Endothelial cell of umbilical vein (primary cell): ENCODE results near the gene IL34. TPM values are rescaled to one million over a fixed set of nuclear protein-coding genes. Genes with fewer than 3 reads are reported as not detected.
"Not testable (repeated sequence)": the region's sequence is repeated elsewhere in the genome, so short reads cannot be mapped to it uniquely, and the experiment has no call there.

Experiments used
- BruUV-seq: library from RNA; stranded (reverse); fragments of 400-500 nt; replicated peaks from 2 replicates; lab custom pipeline; 2021; lab: Mats Ljungman, UMichigan
- CTCF ChIA-PET: fragments of 300-600, 350-600 bp; sonication (Branson Sonifier 250); formaldehyde crosslinking; loops from one replicate; lab custom pipeline; 2021; ENCODE audit warnings: antibody characterized with exemption, inconsistent platforms; lab: Charles Lee
- POLR2A ChIA-PET: fragments of 300-600, 350-600 bp; sonication (Branson Sonifier 250); formaldehyde crosslinking; loops from one replicate; lab custom pipeline; 2021; ENCODE audit warnings: antibody characterized with exemption, inconsistent platforms; lab: Charles Lee
- DNase-seq: peaks from one replicate; pipeline ENCODE4 v3.0.0-alpha.2; 2011; ENCODE audit warnings: low read depth, low spot score
- FAIRE-seq: peaks from 2 replicates; lab custom pipeline; 2011; peaks lifted over from hg19 to GRCh38; lab: Jason Lieb, UNC
- H2AFZ ChIP-seq: 2 replicates; pipeline ENCODE4 v1.6.0; 2012; ENCODE audit warnings: low read depth, low read length, control low read depth, inconsistent platforms
- H3K27ac ChIP-seq: 2 replicates; pipeline ENCODE4 v1.5.1; 2011; ENCODE audit warnings: low read depth, mild to moderate bottlenecking, control low read depth, low read length, moderate library complexity; ENCODE audit not compliant: insufficient read depth
- H3K27me3 ChIP-seq, 2 experiments: 2 replicates each; pipeline versions ENCODE4 v1.6.0 to v1.6.1; 2011; ENCODE audit warnings: low read length in 2 of 2, mixed read lengths in 1 of 2; ENCODE audit not compliant: control insufficient read depth in 2 of 2, insufficient read depth in 2 of 2
- H3K36me3 ChIP-seq, 2 experiments: 2 replicates in 1 of 2; 3 replicates in 1 of 2; pipeline ENCODE4 v1.5.1; 2011; ENCODE audit warnings: low read length in 2 of 2, mild to moderate bottlenecking in 1 of 2, moderate library complexity in 1 of 2; ENCODE audit not compliant: control insufficient read depth in 2 of 2, insufficient read depth in 2 of 2; ENCODE audit errors: extremely low read depth in 1 of 2
- H3K4me1 ChIP-seq: 3 replicates; pipeline ENCODE4 v1.5.1; 2011; ENCODE audit warnings: mild to moderate bottlenecking, low read length; ENCODE audit not compliant: control insufficient read depth, insufficient read depth; ENCODE audit errors: extremely low read depth
- H3K4me2 ChIP-seq: 2 replicates; pipeline ENCODE4 v1.6.1; 2011; ENCODE audit warnings: low read length, control low read depth, mixed read lengths; ENCODE audit not compliant: insufficient read depth
- H3K4me3 ChIP-seq, 3 experiments: fragments of 200-600 bp in 1 of 3; sonication (generic), shearing (Covaris generic) in 1 of 3; replicated peaks in 1 of 3; 2 replicates each; pipeline ENCODE4 v1.5.1; 2011 to 2016; ENCODE audit warnings: control low read depth in 3 of 3, low read length in 3 of 3, mild to moderate bottlenecking in 2 of 3, inconsistent platforms in 1 of 3, low read depth in 1 of 3, moderate library complexity in 1 of 3; ENCODE audit not compliant: insufficient read depth in 1 of 3
- H3K79me2 ChIP-seq: 2 replicates; pipeline ENCODE4 v1.6.0; 2012; ENCODE audit warnings: low read length, inconsistent platforms; ENCODE audit not compliant: control insufficient read depth, insufficient read depth
- H3K9ac ChIP-seq: replicated peaks from 2 replicates; pipeline ENCODE3; 2011; ENCODE audit warnings: low read length, control low read depth; ENCODE audit not compliant: insufficient read depth; ENCODE audit errors: extremely low read depth
- H3K9me1 ChIP-seq: replicated peaks from 3 replicates; pipeline ENCODE4 v1.6.0; 2011; ENCODE audit warnings: mild to moderate bottlenecking, low read length; ENCODE audit not compliant: control insufficient read depth, insufficient read depth; ENCODE audit errors: extremely low read depth
- H3K9me3 ChIP-seq: replicated peaks from 2 replicates; pipeline ENCODE4 v1.5.1; 2012; ENCODE audit warnings: low read length, inconsistent platforms; ENCODE audit not compliant: control insufficient read depth, insufficient read depth
- H4K20me1 ChIP-seq: replicated peaks from 2 replicates; pipeline ENCODE3; 2011; ENCODE audit warnings: mild to moderate bottlenecking, low read length; ENCODE audit not compliant: control insufficient read depth, insufficient read depth; ENCODE audit errors: extremely low read depth
- CTCF ChIP-seq, 2 donors: IDR thresholded peaks; 1 replicate in 1 of 2; 2 replicates in 1 of 2; pipeline ENCODE4 v1.5.1; 2011; ENCODE audit warnings: low read length in 2 of 2, mild to moderate bottlenecking in 2 of 2, moderate library complexity in 2 of 2, control low read depth in 1 of 2, inconsistent platforms in 1 of 2, low read depth in 1 of 2; ENCODE audit not compliant: insufficient read depth in 1 of 2; ENCODE audit errors: extremely low read depth in 1 of 2
- EZH2 ChIP-seq: IDR thresholded peaks from 2 replicates; pipeline ENCODE4 v1.6.1; 2012; ENCODE audit warnings: borderline replicate concordance, low read depth, mild to moderate bottlenecking, moderate library complexity, low read length, inconsistent platforms; ENCODE audit not compliant: severe bottlenecking
- FOS ChIP-seq: IDR thresholded peaks from 2 replicates; pipeline ENCODE4 v1.6.1; 2011; ENCODE audit warnings: mild to moderate bottlenecking, low read length, moderate library complexity, borderline replicate concordance; ENCODE audit not compliant: insufficient read depth
- GATA2 ChIP-seq: IDR thresholded peaks from 2 replicates; pipeline ENCODE4 v1.7.0; 2011; ENCODE audit warnings: low read depth, mild to moderate bottlenecking, moderate library complexity, mixed read lengths, low read length; ENCODE audit not compliant: insufficient read length, insufficient read depth
- JUN ChIP-seq: IDR thresholded peaks from 2 replicates; pipeline ENCODE4 v1.6.1; 2011; ENCODE audit warnings: borderline replicate concordance, low read depth; ENCODE audit not compliant: insufficient read length, insufficient read depth
- MAX ChIP-seq: IDR thresholded peaks from 2 replicates; pipeline ENCODE4 v1.6.1; 2011; ENCODE audit not compliant: insufficient read depth, insufficient read length
- MYC ChIP-seq: IDR thresholded peaks from one replicate; pipeline ENCODE4 v1.6.1; 2011; ENCODE audit warnings: mild to moderate bottlenecking, low read depth, low read length
- POLR2A ChIP-seq: IDR thresholded peaks from 2 replicates; pipeline ENCODE4 v1.6.1; 2012; ENCODE audit warnings: low read depth, mild to moderate bottlenecking, control low read depth, low read length
- POLR2AphosphoS5 ChIP-seq: IDR thresholded peaks from 2 replicates; pipeline ENCODE4 v1.6.1; 2012; ENCODE audit warnings: low read depth, mild to moderate bottlenecking, control low read depth, low read length, moderate library complexity; ENCODE audit not compliant: insufficient read depth
- dilution Hi-C: fragments of 300-500 bp; cut with MboI; formaldehyde crosslinking; loops from one replicate; pipeline ENCODE4 v1.15.0; 2019; ENCODE audit warnings: low sequenced_read_pairs; ENCODE audit not compliant: extremely low pct_ligation_motif_present
- intact Hi-C: fragments of 100-400 bp; cut with micrococcal nuclease; formaldehyde crosslinking; loops from one replicate; pipeline ENCODE4 v1.10.0; 2022
- polyA plus RNA-seq, 4 experiments: library from polyadenylated mRNA; depleted of rRNA in 3 of 4; stranded (reverse) in 3 of 4; unstranded in 1 of 4; fragments of >200 nt; gene quantifications; 2 replicates each; pipeline versions ENCODE4 v1.2.1 to v1.2.3, GENCODE V29; 2011 to 2012; ENCODE audit warnings: missing spikeins in 1 of 4
- total RNA-seq: library from RNA; stranded (reverse); gene quantifications from 2 replicates; pipeline ENCODE4 v1.2.3, GENCODE V29; 2021

IL34 gene
- total and polyA plus RNA-seq, 2 donors (not counting 3 experiments of a cell fraction or from before 2014, with no cell fraction given), result 0.88 to 0.97 TPM

GRCh38 chr16:70615945-70616344 lies 30.4 kb upstream of the IL34 start:
- no peak overlapping the region for H2AFZ ChIP-seq
- no peaks in the 10 kb centered on the region for H3K79me2 ChIP-seq
- intact Hi-C loops, result no loop called here
- no peaks in the 10 kb centered on the region for H3K4me1 ChIP-seq
- POLR2A ChIA-PET, result no interaction called here
- BruUV-seq, result no TSS peak
- H3K4me3 ChIP-seq, result no peak overlapping the region
- dilution Hi-C loops, result no loop called here
- H3K9me1 ChIP-seq, result no peaks in the 10 kb centered on the region
- TF ChIP-seq GATA2 (no peak), FOS (no peak), JUN (no peak), POLR2A (no peak), EZH2 (no peak), POLR2AphosphoS5 (no peak), MAX (no peak), MYC (no peak), CTCF (IDR thresholded peaks at IDR 0.05; ENCODE audit: extremely low read depth in 1 of 2, insufficient read depth in 1 of 2, low read depth in 1 of 2, low read length in 2 of 2) (no peak)
- no peak overlapping the region for H3K27ac ChIP-seq
- FAIRE-seq, result no peak
- no peaks in the 10 kb centered on the region for H3K36me3 ChIP-seq
- no peaks in the 10 kb centered on the region for H3K27me3 ChIP-seq
- H3K9me3 ChIP-seq, result no peaks in the 10 kb centered on the region
- CTCF ChIA-PET, result no interaction called here
- no peak overlapping the region for H3K4me2 ChIP-seq
- no peaks in the 10 kb centered on the region for H4K20me1 ChIP-seq
- no peak for DNase-seq
- H3K9ac ChIP-seq, result no peak overlapping the region

DNA sequence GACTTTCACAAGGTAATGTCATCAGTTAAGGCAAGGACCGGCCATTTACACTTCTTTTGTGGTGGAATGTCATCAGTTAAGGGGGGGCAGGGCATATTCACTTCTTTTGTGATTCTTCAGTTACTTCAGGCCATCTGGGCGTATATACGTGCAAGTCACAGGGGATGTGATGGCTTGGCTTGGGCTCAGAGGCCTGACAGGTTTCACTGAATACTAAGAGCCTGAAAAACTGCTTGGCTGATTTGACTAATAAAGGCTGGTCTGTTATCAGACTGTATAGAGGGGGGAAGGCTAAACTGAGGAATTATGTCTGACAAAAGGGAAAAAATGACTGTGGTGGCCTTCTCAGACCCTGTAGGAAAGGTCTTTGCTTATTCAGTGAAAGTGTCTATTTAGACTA lies 24.5 kb upstream of the IL34 start:
- H3K9me1 ChIP-seq, H3K9me3 ChIP-seq, H3K79me2 ChIP-seq, FAIRE-seq, H3K27me3 ChIP-seq, BruUV-seq, H3K4me1 ChIP-seq, POLR2A ChIA-PET, H3K36me3 ChIP-seq, H2AFZ ChIP-seq, DNase-seq, H3K27ac ChIP-seq, dilution Hi-C loops, H4K20me1 ChIP-seq, H3K9ac ChIP-seq, CTCF ChIA-PET, H3K4me3 ChIP-seq, H3K4me2 ChIP-seq: not testable (repeated sequence)
- intact Hi-C loops, result loop anchor here (2.0 kb wide), 1 partner anchor 31 kb away; no protein-coding TSS in a partner anchor
